ENCODE results near the gene TNIP1.

The TNIP1 gene

GRCh38 chr5:150999704-151000442, 81.0 kb downstream of the TNIP1 start:
- no peak for DNase-seq (ENCODE audit: low read depth)

GRCh38 chr5:150993826-150994412, 86.9 kb downstream of the TNIP1 start:
- no peak for DNase-seq (ENCODE audit: low read depth)

- DNase-seq (ENCODE audit: low read depth) = no peak
These were observed 87.4 kb downstream of the TNIP1 start for GRCh38 chr5:150993422-150993821.

DNA sequence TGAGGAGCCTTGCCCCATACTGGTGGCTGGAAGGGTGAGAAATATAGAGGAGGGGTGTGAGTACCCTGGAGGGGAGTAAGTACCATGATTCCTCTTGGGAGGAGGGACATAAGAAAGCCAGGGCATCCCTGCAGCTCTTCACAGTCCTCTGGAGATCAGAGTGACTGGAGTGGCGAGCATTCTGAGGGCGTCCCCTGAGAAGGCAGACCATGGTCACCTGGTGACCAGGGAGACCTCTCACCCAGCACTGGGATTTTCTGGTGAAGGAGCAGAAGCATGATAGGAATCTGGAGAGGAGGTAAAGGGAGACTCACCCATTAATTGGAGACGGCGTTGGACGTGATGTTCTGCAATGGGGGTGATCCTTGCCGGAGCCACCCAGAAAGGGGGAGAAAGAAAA, 88.1 kb downstream of the TNIP1 start:
- DNase-seq (ENCODE audit: low read depth) = no peak

GRCh38 chr5:150989695-150990094, 91.1 kb downstream of the TNIP1 start:
- DNase-seq (ENCODE audit: low read depth) = no peak

GRCh38 chr5:150987746-150988145, 93.1 kb downstream of the TNIP1 start:
- no peak for DNase-seq (ENCODE audit: low read depth)

Data from CMK (cell line).